Trophoblast cell (in vitro differentiated cells and primary cell): ENCODE data around the gene PNMT.

Source experiments
- DNase-seq, 2 donors: peaks; one replicate each; pipeline ENCODE4 v3.0.0-alpha.2; 2016
- H2AFZ ChIP-seq: 2 replicates; pipeline ENCODE4 v1.6.1; 2013; ENCODE audit warnings: low read length, moderate library complexity, mild to moderate bottlenecking; ENCODE audit not compliant: insufficient read depth, poor library complexity
- H2AK5ac ChIP-seq: 2 replicates; pipeline ENCODE4 v1.6.1; 2013; ENCODE audit warnings: mild to moderate bottlenecking, low read length
- H2BK120ac ChIP-seq: 2 replicates; pipeline ENCODE4 v1.6.1; 2013; ENCODE audit warnings: low read length, mild to moderate bottlenecking, moderate library complexity; ENCODE audit not compliant: insufficient read depth, poor library complexity
- H2BK12ac ChIP-seq: 2 replicates; pipeline ENCODE4 v1.6.1; 2013; ENCODE audit warnings: mild to moderate bottlenecking, low read length, moderate library complexity
- H2BK5ac ChIP-seq: 2 replicates; pipeline ENCODE4 v1.6.1; 2013; ENCODE audit warnings: low read length, low read depth, moderate library complexity, mild to moderate bottlenecking; ENCODE audit not compliant: poor library complexity
- H3K14ac ChIP-seq: 2 replicates; pipeline ENCODE4 v1.6.1; 2013; ENCODE audit warnings: mild to moderate bottlenecking, low read length
- H3K18ac ChIP-seq: 2 replicates; pipeline ENCODE4 v1.6.1; 2013; ENCODE audit warnings: mild to moderate bottlenecking, low read length
- H3K23ac ChIP-seq: 2 replicates; pipeline ENCODE4 v1.6.1; 2013; ENCODE audit warnings: low read length
- H3K27ac ChIP-seq: 2 replicates; pipeline ENCODE4 v1.5.1; 2013; ENCODE audit warnings: low read depth, mild to moderate bottlenecking, inconsistent platforms, low read length, moderate library complexity
- H3K27me3 ChIP-seq: 2 replicates; pipeline ENCODE4 v1.6.1; 2013; ENCODE audit warnings: inconsistent platforms, mild to moderate bottlenecking, low read length, moderate library complexity; ENCODE audit not compliant: insufficient read depth
- H3K36me3 ChIP-seq, 2 experiments: 1 replicate in 1 of 2; 2 replicates in 1 of 2; pipeline ENCODE4 v1.6.1; 2013; ENCODE audit warnings: low read length in 2 of 2, mild to moderate bottlenecking in 2 of 2, moderate library complexity in 1 of 2; ENCODE audit not compliant: insufficient read depth in 2 of 2, control insufficient read depth in 1 of 2
- H3K4ac ChIP-seq: 2 replicates; pipeline ENCODE4 v1.6.1; 2013; ENCODE audit warnings: low read depth, mild to moderate bottlenecking, low read length, moderate library complexity
- H3K4me1 ChIP-seq, 2 experiments: 1 replicate in 1 of 2; 2 replicates in 1 of 2; pipeline ENCODE4 v1.6.1; 2013; ENCODE audit warnings: low read length in 2 of 2, mild to moderate bottlenecking in 2 of 2, moderate library complexity in 1 of 2; ENCODE audit not compliant: insufficient read depth in 2 of 2, control insufficient read depth in 1 of 2
- H3K4me2 ChIP-seq: 2 replicates; pipeline ENCODE4 v1.6.1; 2013; ENCODE audit warnings: inconsistent platforms, mild to moderate bottlenecking, low read length, moderate library complexity
- H3K4me3 ChIP-seq: 2 replicates; pipeline ENCODE4 v1.5.1; 2013; ENCODE audit warnings: mild to moderate bottlenecking, low read depth, low read length, inconsistent platforms
- H3K79me1 ChIP-seq: one replicate; pipeline ENCODE4 v1.6.1; 2013; ENCODE audit warnings: low read length
- H3K79me2 ChIP-seq: 2 replicates; pipeline ENCODE4 v1.6.1; 2013; ENCODE audit warnings: low read length, mild to moderate bottlenecking; ENCODE audit not compliant: control insufficient read depth, insufficient read depth, poor library complexity
- H3K9ac ChIP-seq: 2 replicates; pipeline ENCODE4 v1.6.1; 2013; ENCODE audit warnings: mild to moderate bottlenecking, low read length
- H3K9me3 ChIP-seq: 2 replicates; pipeline ENCODE4 v1.6.1; 2013; ENCODE audit warnings: low read depth, mild to moderate bottlenecking, control low read depth, inconsistent platforms, low read length; ENCODE audit not compliant: insufficient read depth
- H4K12ac ChIP-seq: 2 replicates; pipeline ENCODE4 v1.6.1; 2013; ENCODE audit warnings: low read depth, mild to moderate bottlenecking, low read length, moderate library complexity
- H4K8ac ChIP-seq: 2 replicates; pipeline ENCODE4 v1.6.1; 2013; ENCODE audit warnings: low read depth, mild to moderate bottlenecking, low read length, moderate library complexity
- H4K91ac ChIP-seq: one replicate; pipeline ENCODE4 v1.6.1; 2013; ENCODE audit warnings: low read depth, mild to moderate bottlenecking, low read length, moderate library complexity
- WGBS: extraction: QIAGEN DNeasy Blood & Tissue Kit; methylation state at CpG from one replicate; pipeline ENCODE4 v1.1.7; 2013; ENCODE audit warnings: missing lambda C conversion rate; ENCODE audit not compliant: insufficient read length, insufficient coverage; ENCODE audit errors: extremely low coverage; 5-methylcytosine and 5-hydroxymethylcytosine counted together

PNMT gene

GRCh38 chr17:39622380-39623006, 45.8 kb upstream of the PNMT start:
- Histone ChIP-seq H4K8ac (no peak overlapping the region), H2AFZ (no peak overlapping the region), H3K4me2 (peak overlapping the region; percentile 9), H4K12ac (no peak overlapping the region), H3K9ac (no peak overlapping the region), H2BK120ac (no peak overlapping the region), H3K14ac (no peak overlapping the region), H3K23ac (no peak overlapping the region), H2AK5ac (no peak overlapping the region), H3K27me3 (peaks cover 47% of the 10 kb centered on the region), H3K79me1 (no peaks in the 10 kb centered on the region), H2BK12ac (no peak overlapping the region), H3K9me3 (peaks cover 2% of the 10 kb centered on the region), H3K18ac (no peak overlapping the region), H3K4me3 (no peak overlapping the region), H3K4me1 (peaks cover 2 to 6% of the 10 kb centered on the region in 2 experiments), H3K79me2 (no peaks in the 10 kb centered on the region), H3K36me3 (no peaks in the 10 kb centered on the region), H4K91ac (no peak overlapping the region), H3K4ac (no peak overlapping the region), H3K27ac (no peak overlapping the region), H2BK5ac (no peak overlapping the region)
- DNase-seq, result no peak
- no CpG with 5 or more reads among the region's 16 CpGs for whole genome bisulfite sequencing

DNA sequence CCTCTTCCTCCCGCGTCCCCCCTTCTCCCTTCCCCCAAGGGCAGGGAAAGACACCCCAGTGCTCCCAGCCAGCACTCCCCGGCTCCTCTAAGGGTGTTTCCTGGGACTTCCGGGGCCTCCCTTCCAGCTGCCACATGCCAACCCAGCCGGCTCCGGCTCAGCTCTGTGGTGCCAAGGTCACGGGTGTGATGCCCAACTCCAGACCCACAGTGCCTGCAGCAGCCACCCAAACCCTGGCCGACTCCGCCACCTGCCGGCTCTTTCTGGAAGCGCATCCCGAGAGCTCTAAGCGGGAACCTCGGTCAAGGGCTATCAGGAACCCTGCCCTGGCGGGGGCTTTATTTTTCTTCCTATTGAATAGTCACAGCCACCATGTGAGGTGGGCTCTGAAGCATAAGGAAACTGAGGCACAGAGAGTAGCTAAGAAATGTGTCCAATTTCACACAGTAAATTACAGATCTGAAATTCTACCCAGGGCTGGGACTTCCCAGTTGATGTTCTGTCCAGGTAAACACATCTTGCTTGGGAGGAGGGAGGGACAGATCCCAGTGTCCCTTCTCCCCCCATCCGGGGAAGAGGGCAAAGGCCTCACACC, 44.8 kb upstream of the PNMT start:
- Histone ChIP-seq H4K91ac (no peak overlapping the region), H3K27me3 (peaks cover 49% of the 10 kb centered on the region), H3K18ac (no peak overlapping the region), H3K4ac (no peak overlapping the region), H3K14ac (no peak overlapping the region), H2BK5ac (no peak overlapping the region), H4K12ac (no peak overlapping the region), H2AFZ (no peak overlapping the region), H3K79me1 (no peaks in the 10 kb centered on the region), H3K23ac (no peak overlapping the region), H3K36me3 (no peaks in the 10 kb centered on the region), H3K27ac (no peak overlapping the region), H2BK120ac (no peak overlapping the region), H3K4me3 (no peak overlapping the region), H3K9me3 (peaks cover 1% of the 10 kb centered on the region), H2BK12ac (no peak overlapping the region), H4K8ac (no peak overlapping the region), H3K9ac (no peak overlapping the region), H3K4me2 (no peak overlapping the region), H3K4me1 (peaks cover 0 to 6% of the 10 kb centered on the region in 2 experiments), H2AK5ac (no peak overlapping the region), H3K79me2 (no peaks in the 10 kb centered on the region)
- WGBS, result no CpG with 5 or more reads among the region's 16 CpGs
- DNase-seq, result peak; percentile 57 to 87

DNA sequence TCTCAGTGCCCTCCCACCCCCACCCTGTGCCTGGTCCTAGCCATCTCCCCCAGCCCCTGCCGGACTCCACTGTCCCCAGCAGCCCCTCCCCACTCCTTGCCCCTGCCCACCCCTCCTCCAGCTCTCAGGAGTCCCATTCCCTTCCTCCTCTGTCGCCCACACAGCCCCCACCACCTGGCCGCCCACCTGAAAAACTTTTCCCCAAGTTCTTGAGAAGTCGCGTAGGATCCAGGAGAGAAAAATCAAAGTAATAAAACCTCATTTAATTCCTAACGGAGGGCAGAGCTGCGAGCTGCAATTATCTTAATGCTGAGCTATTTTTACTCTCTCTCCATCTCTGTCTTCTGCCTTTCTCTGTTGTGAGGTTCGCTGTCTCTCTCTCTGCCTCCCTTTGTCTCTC, 43.9 kb upstream of the PNMT start:
- Histone ChIP-seq H3K36me3 (no peaks in the 10 kb centered on the region), H2AFZ (no peak overlapping the region), H3K9me3 (no peaks in the 10 kb centered on the region), H2BK12ac (no peak overlapping the region), H4K91ac (no peak overlapping the region), H3K18ac (no peak overlapping the region), H4K12ac (no peak overlapping the region), H3K4me2 (no peak overlapping the region), H3K9ac (no peak overlapping the region), H3K4me1 (peaks cover 0 to 5% of the 10 kb centered on the region in 2 experiments), H2BK120ac (no peak overlapping the region), H4K8ac (no peak overlapping the region), H2BK5ac (no peak overlapping the region), H2AK5ac (no peak overlapping the region), H3K79me1 (no peaks in the 10 kb centered on the region), H3K27me3 (peaks cover 43% of the 10 kb centered on the region), H3K4me3 (no peak overlapping the region), H3K79me2 (no peaks in the 10 kb centered on the region), H3K14ac (no peak overlapping the region), H3K23ac (no peak overlapping the region), H3K27ac (no peak overlapping the region), H3K4ac (no peak overlapping the region)
- no peak for DNase-seq
- no CpG with 5 or more reads among the region's 8 CpGs for WGBS

DNA sequence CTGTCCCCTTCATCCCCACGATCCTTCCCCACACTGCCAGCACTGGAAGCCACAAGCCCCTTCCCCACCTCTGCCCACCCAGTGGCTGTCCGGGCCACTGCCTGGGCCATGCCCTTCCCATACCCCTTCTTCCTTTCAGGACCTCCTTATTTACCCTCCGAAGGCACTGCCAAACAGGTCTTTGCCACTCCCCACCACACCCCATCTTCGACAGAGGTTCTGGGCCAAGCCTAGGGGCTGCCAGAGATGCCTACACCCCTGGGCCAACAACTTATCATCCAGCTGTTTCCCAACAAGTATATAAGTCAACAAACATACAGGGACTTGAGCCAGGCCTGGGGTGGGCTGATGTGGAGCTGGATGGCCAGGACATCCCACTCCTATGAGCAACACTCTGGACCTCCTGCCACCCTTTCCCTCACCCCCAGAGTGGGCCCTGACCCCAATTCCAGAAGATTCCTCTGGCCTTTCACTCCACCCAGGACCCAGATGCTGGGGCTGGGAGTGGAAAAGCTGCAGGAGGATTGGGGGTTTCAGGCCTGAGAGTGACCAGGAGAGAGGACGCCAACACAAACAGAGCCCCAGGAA, 43.0 kb upstream of the PNMT start:
- Histone ChIP-seq H3K36me3 (no peaks in the 10 kb centered on the region), H4K12ac (no peak overlapping the region), H4K8ac (no peak overlapping the region), H3K27ac (no peak overlapping the region), H3K9me3 (no peaks in the 10 kb centered on the region), H2BK120ac (no peak overlapping the region), H3K18ac (no peak overlapping the region), H3K79me1 (no peaks in the 10 kb centered on the region), H3K14ac (no peak overlapping the region), H3K4me2 (no peak overlapping the region), H2BK12ac (no peak overlapping the region), H3K27me3 (peaks cover 39% of the 10 kb centered on the region), H4K91ac (no peak overlapping the region), H3K4me1 (peaks cover 0 to 5% of the 10 kb centered on the region in 2 experiments), H3K23ac (no peak overlapping the region), H3K9ac (no peak overlapping the region), H3K4ac (no peak overlapping the region), H2AK5ac (no peak overlapping the region), H2AFZ (no peak overlapping the region), H3K79me2 (no peaks in the 10 kb centered on the region), H2BK5ac (no peak overlapping the region), H3K4me3 (no peak overlapping the region)
- no CpG with 5 or more reads among the region's 5 CpGs for WGBS
- no peak for DNase-seq
